Fibroblast of skin of scalp (primary cell): ENCODE results near the gene FRMD7. TPM values are rescaled to one million over a fixed set of nuclear protein-coding genes. Genes with fewer than 3 reads are reported as not detected.
A peak's percentile ranks its signal among the peaks of the same experiment; 100 is the strongest.
"Not testable (repeated sequence)": the region's sequence is repeated elsewhere in the genome, so short reads cannot be mapped to it uniquely, and the experiment has no call there.

Experiments
- DNase-seq: peaks from one replicate; pipeline ENCODE4 v3.0.0-alpha.2; 2013
- polyA plus RNA-seq, 2 experiments: library from polyadenylated mRNA; unstranded; fragments of 120-200 nt; gene quantifications; one replicate each; pipeline ENCODE4 v1.2.1, GENCODE V29; 2013; ENCODE audit not compliant: insufficient read length in 2 of 2

FRMD7 gene
- not detected for polyA plus RNA-seq (2013, experiment 1 of 2; ENCODE audit: insufficient read length)
- polyA plus RNA-seq (2013, experiment 2 of 2; ENCODE audit: insufficient read length): 0.06 TPM

- DNase-seq: peak; percentile 67
Observed at GRCh38 chrX:132127743-132128142, at the start of gene FRMD7. Gene FRMD7, minus strand, starts transcription at chrX:132128020. Its CDS starts 176 bp downstream, at chrX:132127844.

- no peak for DNase-seq
Observed at GRCh38 chrX:132173647-132174046, 45.8 kb upstream of the FRMD7 start.

GRCh38 chrX:132171881-132172280 lies 44.1 kb upstream of the FRMD7 start:
- peak; percentile 27 for DNase-seq

- no peak for DNase-seq
Observed at GRCh38 chrX:132171478-132171877, 43.7 kb upstream of the FRMD7 start.

GRCh38 chrX:132169554-132169953 lies 41.7 kb upstream of the FRMD7 start:
- no peak for DNase-seq

GRCh38 chrX:132165651-132166050 lies 37.8 kb upstream of the FRMD7 start:
- peak; percentile 9 for DNase-seq

GRCh38 chrX:132165005-132165404 lies 37.2 kb upstream of the FRMD7 start:
- DNase-seq: no peak

- not testable (repeated sequence) for DNase-seq
Observed at GRCh38 chrX:132163094-132163493, 35.3 kb upstream of the FRMD7 start.

GRCh38 chrX:132153166-132153565 lies 25.3 kb upstream of the FRMD7 start:
- no peak for DNase-seq

GRCh38 chrX:132146456-132146855 lies 18.6 kb upstream of the FRMD7 start:
- no peak for DNase-seq

- DNase-seq: peak; percentile 3
Observed at GRCh38 chrX:132144061-132144460, 16.2 kb upstream of the FRMD7 start.

GRCh38 chrX:132125906-132126305 lies 1.9 kb downstream of the FRMD7 start:
- DNase-seq: no peak

GRCh38 chrX:132120913-132121312 lies 6.9 kb downstream of the FRMD7 start:
- DNase-seq: no peak

- DNase-seq: no peak
Observed at GRCh38 chrX:132119821-132120515, 7.9 kb downstream of the FRMD7 start.

GRCh38 chrX:132119283-132119682 lies 8.5 kb downstream of the FRMD7 start:
- DNase-seq: no peak

- DNase-seq: no peak
Observed at GRCh38 chrX:132118358-132118757, 9.5 kb downstream of the FRMD7 start.

GRCh38 chrX:132115792-132116191 lies 12.0 kb downstream of the FRMD7 start:
- no peak for DNase-seq

GRCh38 chrX:132114607-132115006 lies 13.2 kb downstream of the FRMD7 start:
- DNase-seq: no peak

- no peak for DNase-seq
Observed at GRCh38 chrX:132107291-132107690, 20.5 kb downstream of the FRMD7 start.

- no peak for DNase-seq
Observed at GRCh38 chrX:132101799-132102198, 26.0 kb downstream of the FRMD7 start.

GRCh38 chrX:132101206-132101605 lies 26.6 kb downstream of the FRMD7 start:
- no peak for DNase-seq

- not testable (repeated sequence) for DNase-seq
Observed at GRCh38 chrX:132098704-132099103, 29.1 kb downstream of the FRMD7 start.

- DNase-seq: peak; percentile 8
Observed at GRCh38 chrX:132094164-132094563, 33.7 kb downstream of the FRMD7 start.

- no peak for DNase-seq
Observed at GRCh38 chrX:132093239-132093860, 34.5 kb downstream of the FRMD7 start.
